WI38 (cell line): ENCODE measurements around the gene MARS2.

Source experiments
- H3K4me3 ChIP-seq: 2 replicates; pipeline ENCODE4 v1.5.1; 2011; ENCODE audit warnings: low read depth, mild to moderate bottlenecking, control low read depth, low read length
- TF ChIP-seq, protein P1 (sequence below): IDR thresholded peaks from 2 replicates; pipeline ENCODE4 v1.5.1; 2012; ENCODE audit warnings: low read depth, mild to moderate bottlenecking, control low read depth, low read length

MARS2 gene

DNA sequence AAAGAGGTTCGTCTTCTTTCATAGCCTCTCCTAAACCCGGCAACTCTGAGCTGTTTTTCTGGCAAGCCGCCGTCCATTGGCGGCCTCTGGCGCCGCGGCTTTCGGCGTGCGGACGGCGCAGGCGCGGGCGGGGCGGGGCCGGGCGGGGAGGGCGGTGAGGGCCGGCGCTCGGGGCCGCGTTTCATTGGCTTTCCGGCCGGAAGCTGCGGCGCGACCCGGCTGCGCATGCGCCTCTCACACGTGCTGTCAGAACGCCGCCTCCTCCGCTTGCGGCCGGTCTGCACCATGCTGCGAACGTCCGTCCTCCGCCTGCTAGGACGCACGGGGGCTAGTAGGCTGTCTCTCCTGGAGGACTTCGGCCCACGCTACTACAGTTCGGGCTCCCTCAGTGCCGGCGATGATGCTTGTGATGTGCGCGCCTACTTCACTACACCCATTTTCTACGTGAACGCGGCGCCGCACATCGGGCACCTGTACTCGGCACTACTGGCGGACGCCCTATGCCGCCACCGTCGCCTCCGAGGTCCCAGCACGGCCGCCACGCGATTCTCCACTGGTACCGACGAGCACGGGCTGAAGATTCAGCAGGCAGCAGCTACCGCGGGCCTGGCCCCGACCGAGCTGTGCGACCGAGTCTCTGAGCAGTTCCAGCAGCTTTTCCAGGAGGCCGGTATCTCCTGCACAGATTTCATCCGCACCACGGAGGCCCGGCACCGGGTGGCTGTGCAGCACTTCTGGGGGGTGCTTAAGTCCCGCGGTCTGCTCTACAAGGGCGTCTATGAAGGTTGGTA lies at the start of gene MARS2:
Gene MARS2 (plus strand): TSS at position 249 of the 791 bp plus-strand sequence. CDS start 37 bp downstream, at position 286.
- TF ChIP-seq, protein P1, sequence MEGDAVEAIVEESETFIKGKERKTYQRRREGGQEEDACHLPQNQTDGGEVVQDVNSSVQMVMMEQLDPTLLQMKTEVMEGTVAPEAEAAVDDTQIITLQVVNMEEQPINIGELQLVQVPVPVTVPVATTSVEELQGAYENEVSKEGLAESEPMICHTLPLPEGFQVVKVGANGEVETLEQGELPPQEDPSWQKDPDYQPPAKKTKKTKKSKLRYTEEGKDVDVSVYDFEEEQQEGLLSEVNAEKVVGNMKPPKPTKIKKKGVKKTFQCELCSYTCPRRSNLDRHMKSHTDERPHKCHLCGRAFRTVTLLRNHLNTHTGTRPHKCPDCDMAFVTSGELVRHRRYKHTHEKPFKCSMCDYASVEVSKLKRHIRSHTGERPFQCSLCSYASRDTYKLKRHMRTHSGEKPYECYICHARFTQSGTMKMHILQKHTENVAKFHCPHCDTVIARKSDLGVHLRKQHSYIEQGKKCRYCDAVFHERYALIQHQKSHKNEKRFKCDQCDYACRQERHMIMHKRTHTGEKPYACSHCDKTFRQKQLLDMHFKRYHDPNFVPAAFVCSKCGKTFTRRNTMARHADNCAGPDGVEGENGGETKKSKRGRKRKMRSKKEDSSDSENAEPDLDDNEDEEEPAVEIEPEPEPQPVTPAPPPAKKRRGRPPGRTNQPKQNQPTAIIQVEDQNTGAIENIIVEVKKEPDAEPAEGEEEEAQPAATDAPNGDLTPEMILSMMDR: no peak
- peak within 1 kb of the TSS; percentile 90 for H3K4me3 ChIP-seq

DNA sequence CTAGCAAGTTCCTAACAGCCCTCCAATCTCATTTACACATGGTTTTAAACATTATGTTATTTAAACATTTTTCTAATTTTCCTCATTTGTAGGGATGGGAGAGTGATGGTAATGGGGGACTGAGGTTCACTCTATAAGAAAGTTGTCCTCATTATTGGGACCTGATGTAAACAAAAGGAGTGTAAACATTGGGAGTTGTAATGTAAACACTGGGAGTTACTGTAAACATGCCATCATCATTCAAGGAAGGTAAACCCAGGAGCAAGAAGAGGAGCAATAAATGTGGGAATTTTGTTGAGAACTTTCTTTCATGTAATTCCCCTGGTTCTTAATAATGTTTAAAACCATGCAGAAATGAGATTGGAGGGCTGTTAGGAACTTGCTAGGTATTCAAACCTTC lies 47.6 kb upstream of the MARS2 start:
- H3K4me3 ChIP-seq: no peak overlapping the region
- TF ChIP-seq, protein P1: no peak

DNA sequence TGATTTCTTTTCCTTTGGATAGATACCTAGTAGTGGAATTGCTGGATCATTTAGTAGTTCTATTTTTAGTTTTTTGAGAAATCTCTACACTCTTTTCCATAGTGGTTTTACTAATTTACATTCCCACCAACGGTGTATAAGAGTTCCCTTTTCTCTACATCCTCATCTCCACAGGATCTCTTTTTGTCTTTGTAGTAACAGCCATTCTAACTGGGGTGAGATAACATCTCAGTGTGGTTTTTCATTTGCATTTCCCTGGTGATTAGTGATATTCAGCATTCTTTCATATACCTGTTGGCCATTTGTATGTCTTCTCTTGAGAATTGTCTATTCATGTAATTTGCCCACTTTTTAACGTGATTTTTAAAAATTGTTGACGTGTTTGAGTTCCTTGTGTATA lies 43.5 kb upstream of the MARS2 start:
- no peak overlapping the region for H3K4me3 ChIP-seq
- TF ChIP-seq, protein P1: no peak

DNA sequence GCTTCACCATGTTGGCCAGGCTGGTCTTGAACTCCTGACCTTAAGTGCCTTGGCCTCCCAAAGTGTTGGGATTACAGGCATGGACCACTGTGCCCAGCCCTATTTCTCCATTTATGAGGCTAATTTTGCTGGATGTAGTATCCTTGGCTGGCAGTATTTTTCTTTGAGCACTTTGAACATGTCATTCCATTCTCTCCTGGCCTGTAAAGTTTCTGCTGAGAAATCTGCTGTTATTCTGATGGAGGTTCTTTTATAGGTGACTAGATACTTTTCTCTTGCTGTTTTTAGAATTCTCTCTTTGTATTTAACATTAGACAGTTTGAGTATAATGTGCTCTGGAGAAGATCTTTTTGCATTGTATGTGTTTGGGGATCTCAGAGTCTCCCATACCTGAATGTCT lies 38.9 kb upstream of the MARS2 start:
- H3K4me3 ChIP-seq: no peak overlapping the region
- TF ChIP-seq, protein P1: no peak

DNA sequence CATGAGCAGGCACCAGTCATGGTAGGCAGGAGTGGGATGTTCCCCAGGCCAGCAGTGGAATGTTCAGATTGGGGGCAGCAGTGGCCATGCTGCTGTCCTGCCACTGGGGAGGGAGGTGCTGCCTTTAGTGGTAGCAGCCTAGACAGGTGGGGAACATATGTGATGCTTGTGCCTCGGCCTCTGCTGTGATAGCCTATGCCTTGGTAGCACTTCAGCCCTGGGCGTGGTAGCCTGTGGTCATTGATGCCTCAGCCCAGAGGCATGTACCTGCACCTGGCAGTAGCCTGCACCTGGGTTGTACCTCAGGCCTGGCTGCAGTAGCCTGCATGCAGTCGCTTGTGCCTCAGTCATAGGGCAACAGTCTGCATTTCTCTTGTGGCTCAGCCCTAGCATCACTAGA lies 36.9 kb upstream of the MARS2 start:
- no peak overlapping the region for H3K4me3 ChIP-seq
- TF ChIP-seq, protein P1: no peak

DNA sequence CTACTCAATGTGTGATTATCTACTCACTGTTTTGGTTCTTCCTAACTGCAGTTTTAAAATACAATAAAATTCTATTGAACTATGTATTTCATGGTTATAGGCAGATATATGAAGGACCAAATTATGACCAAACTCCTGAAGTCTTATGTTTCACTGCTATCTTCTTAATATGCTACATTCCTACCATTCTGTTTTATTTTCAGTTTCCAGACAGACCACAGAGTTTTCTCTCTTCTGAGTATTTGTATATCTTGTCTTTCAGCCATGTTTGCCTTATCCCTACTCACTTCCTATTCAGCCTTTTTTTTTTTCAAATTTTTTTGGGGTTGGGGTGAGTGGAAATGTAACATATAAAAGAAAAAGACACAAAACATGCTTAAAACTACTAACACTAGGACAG lies 36.1 kb upstream of the MARS2 start:
- TF ChIP-seq, protein P1: no peak
- H3K4me3 ChIP-seq: no peak overlapping the region

DNA sequence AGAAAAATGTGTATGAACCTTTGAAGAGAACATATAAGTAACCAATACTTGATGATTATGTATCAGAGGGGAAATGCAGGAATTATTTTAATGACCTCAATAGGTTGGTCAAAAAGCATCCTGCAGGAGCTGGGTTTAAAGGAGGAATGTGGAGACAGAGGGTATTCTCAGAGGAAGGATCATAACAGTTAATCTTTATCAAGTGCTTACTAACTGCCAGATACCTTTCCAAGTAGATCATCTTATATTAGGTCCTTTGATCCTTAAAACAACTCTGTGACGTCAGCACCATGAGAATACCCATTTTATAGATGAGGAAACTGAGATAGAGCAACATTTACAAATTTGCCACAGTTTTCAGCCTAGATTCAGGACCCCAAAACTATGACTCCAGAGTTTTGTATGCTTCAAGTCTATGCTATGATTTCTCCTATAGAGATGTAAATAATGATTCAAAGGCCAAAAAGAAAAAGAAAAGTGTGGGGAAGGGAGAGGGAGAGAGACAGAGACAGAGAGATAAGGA lies 32.7 kb upstream of the MARS2 start:
- H3K4me3 ChIP-seq: no peak overlapping the region

More for the DNA sequence above, 32.7 kb upstream of the MARS2 start:
- TF ChIP-seq, protein P1: no peak
